Measurements from ENCODE around the gene CDK11B.

The CDK11B gene

GRCh38 chr1:1627261-1627828 lies 31.5 kb downstream of the CDK11B start:
- DNase-seq (ENCODE audit: low read depth): no peak

GRCh38 chr1:1626207-1627141 lies 32.3 kb downstream of the CDK11B start:
- no peak for DNase-seq (ENCODE audit: low read depth)

- no peak for DNase-seq (ENCODE audit: low read depth)
Observed at GRCh38 chr1:1625824-1626206, 33.0 kb downstream of the CDK11B start.

GRCh38 chr1:1625404-1625775 lies 33.4 kb downstream of the CDK11B start:
- DNase-seq (ENCODE audit: low read depth): no peak

- no peak for DNase-seq (ENCODE audit: low read depth)
Observed at GRCh38 chr1:1624443-1625403, 34.1 kb downstream of the CDK11B start.

DNA sequence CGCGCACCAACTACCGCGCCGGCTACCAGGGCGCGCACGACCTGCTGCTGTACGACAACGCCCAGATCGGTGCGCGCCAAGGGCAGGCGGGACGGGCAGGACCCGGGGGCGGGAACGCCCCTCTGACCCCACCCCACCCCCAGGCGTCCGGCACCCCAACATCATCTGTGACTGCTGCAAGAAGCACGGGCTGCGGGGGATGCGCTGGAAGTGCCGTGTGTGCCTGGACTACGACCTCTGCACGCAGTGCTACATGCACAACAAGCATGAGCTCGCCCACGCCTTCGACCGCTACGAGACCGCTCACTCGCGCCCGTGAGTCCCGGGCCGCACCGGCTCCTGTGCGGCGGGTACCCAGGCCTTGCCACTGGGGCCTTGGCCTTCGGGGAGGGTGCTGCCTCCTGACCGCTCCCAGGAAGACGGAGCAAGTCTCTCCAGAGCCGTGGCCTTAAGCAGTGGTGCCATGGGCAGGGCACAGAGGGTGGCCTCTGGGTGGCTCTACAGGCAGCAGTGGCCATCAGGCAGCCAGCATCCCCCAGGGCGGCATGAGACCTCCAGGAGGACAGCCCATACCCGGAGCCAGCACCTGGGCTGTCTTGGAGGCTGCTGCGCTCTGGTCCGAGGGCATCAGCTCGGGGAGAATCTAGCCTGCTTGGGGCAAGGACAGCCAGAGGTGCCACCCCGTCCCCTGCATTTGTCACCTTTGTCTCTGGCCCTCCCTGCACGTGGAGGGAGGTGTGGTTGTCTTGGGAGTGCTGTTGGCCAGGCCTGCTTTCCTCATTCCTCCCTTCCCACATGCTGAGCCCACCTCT lies 35.0 kb downstream of the CDK11B start:
- no peak for DNase-seq (ENCODE audit: low read depth)

DNA sequence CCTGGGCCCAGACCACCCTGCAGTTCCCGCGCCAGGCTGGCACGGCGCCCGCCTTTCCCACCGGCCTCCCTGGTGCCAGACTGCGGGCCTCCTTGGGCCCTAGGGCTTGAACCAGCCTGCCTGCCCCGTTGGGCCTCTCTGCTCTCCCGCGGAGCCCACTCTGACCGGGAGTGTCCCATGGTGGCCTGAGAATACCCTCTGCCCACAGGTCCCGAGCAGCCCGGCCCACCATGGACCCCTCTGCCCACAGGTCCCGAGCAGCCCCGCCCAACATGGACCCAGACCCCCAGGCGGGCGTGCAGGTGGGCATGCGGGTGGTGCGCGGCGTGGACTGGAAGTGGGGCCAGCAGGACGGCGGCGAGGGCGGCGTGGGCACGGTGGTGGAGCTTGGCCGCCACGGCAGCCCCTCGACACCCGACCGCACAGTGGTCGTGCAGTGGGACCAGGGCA lies 35.6 kb downstream of the CDK11B start:
- no peak for DNase-seq (ENCODE audit: low read depth)

- no peak for DNase-seq (ENCODE audit: low read depth)
Observed at GRCh38 chr1:1622788-1623094, 36.1 kb downstream of the CDK11B start.

- no peak for DNase-seq (ENCODE audit: low read depth)
Observed at GRCh38 chr1:1622010-1622787, 36.6 kb downstream of the CDK11B start.

DNA sequence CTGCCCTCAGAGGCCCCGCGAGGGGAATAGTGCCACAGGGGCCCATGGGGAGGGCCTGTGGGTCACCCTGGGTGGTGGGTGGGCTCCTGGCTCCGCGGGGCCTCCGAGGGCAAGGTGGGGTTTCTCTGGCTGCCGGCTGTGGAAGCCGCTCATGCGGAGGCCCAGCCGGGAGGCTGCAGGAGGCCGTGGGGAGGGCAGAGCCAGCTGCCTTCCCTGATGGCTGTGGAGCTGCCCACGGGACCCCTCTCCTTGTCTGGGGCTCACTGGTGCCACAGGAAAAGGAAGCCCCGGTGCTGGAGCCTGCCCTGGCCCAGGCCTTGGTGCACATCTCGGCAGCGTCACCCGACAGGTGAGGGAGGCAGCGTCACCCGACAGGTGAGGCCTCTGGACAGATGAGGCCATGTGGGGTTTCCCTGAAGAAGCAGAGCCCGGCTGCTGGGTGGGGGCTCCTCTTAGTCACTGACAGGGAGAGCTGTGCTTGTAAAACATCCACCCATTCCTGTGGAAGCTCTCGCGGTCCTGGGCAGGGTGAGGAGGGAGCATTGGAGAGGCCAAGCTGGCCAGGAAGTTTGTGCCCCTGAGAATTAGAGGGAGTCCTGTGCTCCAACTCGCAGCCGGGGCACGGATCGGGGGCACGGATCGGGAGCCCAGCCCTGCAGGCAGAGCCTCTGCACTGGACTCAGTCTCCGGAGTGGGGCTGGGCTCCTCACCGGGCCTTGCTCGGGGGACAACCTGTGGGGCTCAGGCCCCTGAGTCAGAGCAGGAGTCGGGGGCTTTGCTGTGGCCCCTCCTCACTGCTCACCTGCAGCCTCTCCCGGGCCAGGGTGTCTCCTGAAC lies 37.4 kb downstream of the CDK11B start:
- no peak for DNase-seq (ENCODE audit: low read depth)

DNA sequence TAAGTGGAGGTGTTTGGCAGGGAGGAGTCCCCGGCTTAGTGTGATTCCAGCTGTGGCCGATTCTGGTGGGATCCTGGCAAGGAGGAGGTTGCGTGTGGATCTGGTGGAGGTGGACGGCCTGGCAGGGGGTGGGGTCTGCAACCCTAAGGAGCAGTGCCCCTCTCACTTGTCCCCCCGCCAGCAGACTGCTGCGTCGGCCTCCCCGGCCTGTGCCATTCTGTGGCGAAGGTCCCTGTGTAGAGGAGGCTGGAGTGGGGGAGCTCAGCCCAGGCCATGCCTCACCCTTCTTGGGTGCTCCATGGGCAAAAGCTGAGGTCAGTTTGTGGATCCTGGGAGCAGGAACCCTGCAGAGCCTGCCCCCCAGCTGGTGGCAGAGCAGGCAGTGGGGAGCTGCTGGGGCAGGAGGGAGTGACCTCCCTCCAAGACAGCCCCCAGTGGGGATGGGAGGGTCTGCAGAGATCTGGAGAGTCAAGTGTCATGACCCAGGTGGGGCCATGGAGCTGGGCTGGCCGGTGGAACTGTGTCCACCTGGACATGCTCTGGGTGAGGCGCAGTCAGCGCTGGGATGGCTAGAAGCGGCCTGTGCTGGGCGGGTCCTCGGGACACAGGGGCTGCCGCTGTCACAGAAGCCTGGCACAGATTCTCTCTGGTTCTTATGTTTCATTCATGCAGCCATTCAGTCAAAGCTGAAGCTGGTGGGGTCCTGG lies 38.2 kb downstream of the CDK11B start:
- no peak for DNase-seq (ENCODE audit: low read depth)

- no peak for DNase-seq (ENCODE audit: low read depth)
Observed at GRCh38 chr1:1619917-1620361, 38.9 kb downstream of the CDK11B start.

DNA sequence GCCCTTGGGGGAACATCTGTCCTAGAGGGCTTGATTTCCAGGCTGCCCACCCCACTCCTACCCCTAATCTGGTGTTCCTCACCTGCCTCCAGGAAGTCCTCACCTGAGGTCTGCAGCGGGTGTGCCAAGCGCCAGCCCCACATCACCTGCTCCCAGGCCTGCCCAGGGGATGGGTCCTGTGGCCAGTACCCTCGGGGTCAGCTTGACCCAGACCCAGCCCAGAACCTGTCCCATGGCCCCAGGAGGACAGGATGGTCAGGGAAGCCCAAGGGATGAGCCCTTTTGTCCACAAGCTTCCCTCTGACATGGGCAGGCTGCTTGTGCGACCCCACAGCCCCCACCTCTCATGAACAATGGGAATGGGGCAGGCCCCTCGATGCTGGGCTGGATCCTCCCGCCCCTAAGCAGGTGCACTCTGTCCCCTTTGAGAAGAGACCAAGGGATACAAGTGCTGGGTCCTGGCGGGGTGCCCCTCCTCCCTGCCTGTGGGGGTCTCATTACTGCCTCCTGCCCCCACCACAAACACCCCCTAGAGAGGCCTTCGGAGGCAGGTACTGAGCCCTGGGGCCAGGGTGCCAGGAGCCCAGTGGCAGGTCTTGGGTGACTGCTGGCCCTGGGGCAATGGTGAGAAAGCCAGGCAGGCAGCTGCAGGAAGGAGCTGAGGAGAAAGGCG lies 40.3 kb downstream of the CDK11B start:
- no peak for DNase-seq (ENCODE audit: low read depth)

- no peak for DNase-seq (ENCODE audit: low read depth)
Observed at GRCh38 chr1:1617925-1618324, 40.9 kb downstream of the CDK11B start.

- no peak for DNase-seq (ENCODE audit: low read depth)
Observed at GRCh38 chr1:1617516-1617915, 41.3 kb downstream of the CDK11B start.

- DNase-seq (ENCODE audit: low read depth): no peak
Observed at GRCh38 chr1:1616838-1617237, 42.0 kb downstream of the CDK11B start.

GRCh38 chr1:1616045-1616790 lies 42.6 kb downstream of the CDK11B start:
- DNase-seq (ENCODE audit: low read depth): no peak

All from GM04503 (cell line).